ENCODE results near the gene RFTN1.
A peak's percentile ranks its signal among the peaks of the same experiment; 100 is the strongest.

The RFTN1 gene

GRCh38 chr3:16375891-16376290, 137.6 kb downstream of the RFTN1 start:
- no peak for DNase-seq

GRCh38 chr3:16374935-16375245, 138.6 kb downstream of the RFTN1 start:
- DNase-seq = no peak

GRCh38 chr3:16374047-16374934, 139.2 kb downstream of the RFTN1 start:
- peak in 4 of 14 donors; percentile 27 to 57 (median 48) for DNase-seq

- DNase-seq = peak in 2 of 14 donors; percentile 24 to 40
Measured at GRCh38 chr3:16373341-16373946, 140.1 kb downstream of the RFTN1 start.

- peak in 1 of 14 donors; percentile 24 for DNase-seq
Measured at GRCh38 chr3:16372362-16373292, 140.9 kb downstream of the RFTN1 start.

- no peak for DNase-seq
Measured at GRCh38 chr3:16370872-16371740, 142.4 kb downstream of the RFTN1 start.

GRCh38 chr3:16370503-16370871, 143.0 kb downstream of the RFTN1 start:
- DNase-seq = no peak

- no peak for DNase-seq
Measured at GRCh38 chr3:16369885-16370284, 143.6 kb downstream of the RFTN1 start.

- no peak for DNase-seq
Measured at GRCh38 chr3:16369276-16369675, 144.2 kb downstream of the RFTN1 start.

- DNase-seq = no peak
Measured at GRCh38 chr3:16366581-16366980, 146.9 kb downstream of the RFTN1 start.

- DNase-seq = no peak
Measured at GRCh38 chr3:16365491-16366128, 147.9 kb downstream of the RFTN1 start.

- no peak for DNase-seq
Measured at GRCh38 chr3:16364963-16365362, 148.5 kb downstream of the RFTN1 start.

GRCh38 chr3:16364323-16364722, 149.2 kb downstream of the RFTN1 start:
- DNase-seq = no peak

- peak in 1 of 14 donors; percentile 68 for DNase-seq
Measured at GRCh38 chr3:16363636-16364035, 149.9 kb downstream of the RFTN1 start.

- no peak for DNase-seq
Measured at GRCh38 chr3:16362770-16363169, 150.7 kb downstream of the RFTN1 start.

GRCh38 chr3:16361087-16361486, 152.4 kb downstream of the RFTN1 start:
- no peak for DNase-seq

GRCh38 chr3:16359331-16359730, 154.2 kb downstream of the RFTN1 start:
- peak in 1 of 14 donors; percentile 8 for DNase-seq

- no peak for DNase-seq
Measured at GRCh38 chr3:16358336-16358735, 155.2 kb downstream of the RFTN1 start.

- no peak for DNase-seq
Measured at GRCh38 chr3:16357186-16358121, 156.0 kb downstream of the RFTN1 start.

GRCh38 chr3:16355828-16356227, 157.7 kb downstream of the RFTN1 start:
- DNase-seq = no peak

Measured in C1 segment of cervical spinal cord (tissue), 14 donors.